ENCODE measurements around the gene P2RX5.
A peak's percentile ranks its signal among the peaks of the same experiment; 100 is the strongest.

P2RX5 gene

GRCh38 chr17:3678821-3679530 is 17.0 kb downstream of the P2RX5 start:
- ATAC-seq, result no peak
- H3K4me1 Mint-ChIP-seq, result peaks cover 22% of the 10 kb centered on the region

GRCh38 chr17:3678095-3678820 is 17.7 kb downstream of the P2RX5 start:
- no peaks in the 10 kb centered on the region for H3K9me3 Mint-ChIP-seq
- peak overlapping the region in 1 of 2 donors; percentile 42 for H3K27ac Mint-ChIP-seq
- peaks cover 15% of the 10 kb centered on the region for H3K4me1 Mint-ChIP-seq
- ATAC-seq (no peak), DNase-seq (no peak)
- no peaks in the 10 kb centered on the region for H3K27me3 Mint-ChIP-seq
- H3K4me3 Mint-ChIP-seq, result no peak overlapping the region

More at GRCh38 chr17:3678821-3679530, 17.0 kb downstream of the P2RX5 start:
- no peak for DNase-seq
- Mint-ChIP-seq H3K9me3 (no peaks in the 10 kb centered on the region), H3K4me3 (no peak overlapping the region), H3K27me3 (no peaks in the 10 kb centered on the region), H3K27ac (no peak overlapping the region)

GRCh38 chr17:3675886-3676285 is 20.1 kb downstream of the P2RX5 start:
- H3K27me3 Mint-ChIP-seq, result no peaks in the 10 kb centered on the region
- H3K4me3 Mint-ChIP-seq, result no peak overlapping the region
- ATAC-seq (no peak), DNase-seq (no peak)
- H3K9me3 Mint-ChIP-seq, result no peaks in the 10 kb centered on the region
- no peaks in the 10 kb centered on the region for H3K4me1 Mint-ChIP-seq
- peak overlapping the region; percentile 1 to 90 for H3K27ac Mint-ChIP-seq

GRCh38 chr17:3672571-3672970 is 23.4 kb downstream of the P2RX5 start:
- no peaks in the 10 kb centered on the region for H3K9me3 Mint-ChIP-seq
- H3K4me1 Mint-ChIP-seq, result peaks cover 20% of the 10 kb centered on the region
- no peak for ATAC-seq
- H3K27ac Mint-ChIP-seq, result no peak overlapping the region
- H3K27me3 Mint-ChIP-seq, result no peaks in the 10 kb centered on the region
- no peak overlapping the region for H3K4me3 Mint-ChIP-seq
- DNase-seq, result no peak

GRCh38 chr17:3669548-3669947 is 26.4 kb downstream of the P2RX5 start:
- Mint-ChIP-seq H3K4me3 (peak overlapping the region; percentile 92 to 94), H3K27ac (peak overlapping the region; percentile 93 to 96), H3K9me3 (no peaks in the 10 kb centered on the region), H3K4me1 (peaks cover 32% of the 10 kb centered on the region), H3K27me3 (no peaks in the 10 kb centered on the region)
- no peak for ATAC-seq
- DNase-seq, result no peak

GRCh38 chr17:3669085-3669347 is 26.9 kb downstream of the P2RX5 start:
- no peak for ATAC-seq
- Mint-ChIP-seq H3K27ac (peak overlapping the region; percentile 93 to 96), H3K4me1 (peaks cover 32% of the 10 kb centered on the region), H3K9me3 (no peaks in the 10 kb centered on the region), H3K27me3 (no peaks in the 10 kb centered on the region), H3K4me3 (peak overlapping the region; percentile 92 to 94)
- DNase-seq, result no peak

- Mint-ChIP-seq H3K27me3 (no peaks in the 10 kb centered on the region), H3K9me3 (no peaks in the 10 kb centered on the region), H3K4me1 (peaks cover 32% of the 10 kb centered on the region), H3K4me3 (peak within 1 kb of the TSS; percentile 92 to 94), H3K27ac (peak within 1 kb of the TSS; percentile 93 to 96)
- peak; percentile 93 for ATAC-seq
- DNase-seq, result peak; percentile 98 to 100
Measured at GRCh38 chr17:3668279-3669084, 27.5 kb downstream of the P2RX5 start, which contains the start of the genes EMC6 and TAX1BP3. Gene EMC6, plus strand, starts transcription at chr17:3668812. Its CDS starts 335 bp downstream, at chr17:3669147. Gene TAX1BP3, minus strand, starts transcription at chr17:3668578. Its CDS starts 52 bp downstream, at chr17:3668526.

- DNase-seq, result no peak
- H3K4me1 Mint-ChIP-seq, result peaks cover 32% of the 10 kb centered on the region
- H3K27me3 Mint-ChIP-seq, result no peaks in the 10 kb centered on the region
Measured at GRCh38 chr17:3667366-3668278, 28.3 kb downstream of the P2RX5 start.

GRCh38 chr17:3666516-3666915 is 29.4 kb downstream of the P2RX5 start:
- Mint-ChIP-seq H3K27me3 (no peaks in the 10 kb centered on the region), H3K4me3 (peak overlapping the region in 1 of 2 donors; percentile 29), H3K9me3 (no peaks in the 10 kb centered on the region), H3K27ac (no peak overlapping the region), H3K4me1 (peaks cover 32% of the 10 kb centered on the region)
- DNase-seq (no peak), ATAC-seq (no peak)

More at GRCh38 chr17:3667366-3668278, 28.3 kb downstream of the P2RX5 start:
- no peaks in the 10 kb centered on the region for H3K9me3 Mint-ChIP-seq
- H3K27ac Mint-ChIP-seq, result peak overlapping the region; percentile 71 to 87
- peak; percentile 8 for ATAC-seq
- peak overlapping the region; percentile 92 to 94 for H3K4me3 Mint-ChIP-seq

GRCh38 chr17:3665834-3666233 is 30.1 kb downstream of the P2RX5 start:
- H3K4me3 Mint-ChIP-seq, result peak overlapping the region in 1 of 2 donors; percentile 29

GRCh38 chr17:3663102-3664011 is 32.6 kb downstream of the P2RX5 start:
- DNase-seq (no peak), ATAC-seq (no peak)
- H3K4me3 Mint-ChIP-seq, result no peak overlapping the region
- peaks cover 15% of the 10 kb centered on the region for H3K4me1 Mint-ChIP-seq
- no peaks in the 10 kb centered on the region for H3K27me3 Mint-ChIP-seq
- H3K27ac Mint-ChIP-seq, result no peak overlapping the region
- H3K9me3 Mint-ChIP-seq, result no peaks in the 10 kb centered on the region

More at GRCh38 chr17:3665834-3666233, 30.1 kb downstream of the P2RX5 start:
- no peak for ATAC-seq
- H3K4me1 Mint-ChIP-seq, result peaks cover 32% of the 10 kb centered on the region
- H3K9me3 Mint-ChIP-seq, result no peaks in the 10 kb centered on the region
- DNase-seq, result no peak
- H3K27ac Mint-ChIP-seq, result no peak overlapping the region
- no peaks in the 10 kb centered on the region for H3K27me3 Mint-ChIP-seq

GRCh38 chr17:3660311-3660891 is 35.6 kb downstream of the P2RX5 start:
- Mint-ChIP-seq H3K9me3 (no peaks in the 10 kb centered on the region), H3K4me3 (no peak overlapping the region), H3K27me3 (no peaks in the 10 kb centered on the region), H3K4me1 (no peaks in the 10 kb centered on the region), H3K27ac (no peak overlapping the region)
- DNase-seq (no peak), ATAC-seq (no peak)

- no peak overlapping the region for H3K4me3 Mint-ChIP-seq
- no peaks in the 10 kb centered on the region for H3K9me3 Mint-ChIP-seq
- no peaks in the 10 kb centered on the region for H3K4me1 Mint-ChIP-seq
- no peak overlapping the region for H3K27ac Mint-ChIP-seq
- H3K27me3 Mint-ChIP-seq, result no peaks in the 10 kb centered on the region
- no peak for ATAC-seq
- no peak for DNase-seq
Measured at GRCh38 chr17:3659541-3660111, 36.3 kb downstream of the P2RX5 start.
